LoVo (cell line): ENCODE results near the gene MTHFSD.
A peak's percentile ranks its signal among the peaks of the same experiment; 100 is the strongest.
"Not testable (repeated sequence)": the region's sequence is repeated elsewhere in the genome, so short reads cannot be mapped to it uniquely, and the experiment has no call there.

Experiments
- DNase-seq: peaks from one replicate; pipeline ENCODE4 v3.0.0-alpha.2; 2016; ENCODE audit warnings: low spot score

The MTHFSD gene, protein sequence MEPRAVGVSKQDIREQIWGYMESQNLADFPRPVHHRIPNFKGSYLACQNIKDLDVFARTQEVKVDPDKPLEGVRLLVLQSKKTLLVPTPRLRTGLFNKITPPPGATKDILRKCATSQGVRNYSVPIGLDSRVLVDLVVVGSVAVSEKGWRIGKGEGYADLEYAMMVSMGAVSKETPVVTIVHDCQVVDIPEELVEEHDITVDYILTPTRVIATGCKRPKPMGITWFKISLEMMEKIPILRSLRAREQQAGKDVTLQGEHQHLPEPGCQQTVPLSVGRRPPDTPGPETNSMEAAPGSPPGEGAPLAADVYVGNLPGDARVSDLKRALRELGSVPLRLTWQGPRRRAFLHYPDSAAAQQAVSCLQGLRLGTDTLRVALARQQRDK

DNA sequence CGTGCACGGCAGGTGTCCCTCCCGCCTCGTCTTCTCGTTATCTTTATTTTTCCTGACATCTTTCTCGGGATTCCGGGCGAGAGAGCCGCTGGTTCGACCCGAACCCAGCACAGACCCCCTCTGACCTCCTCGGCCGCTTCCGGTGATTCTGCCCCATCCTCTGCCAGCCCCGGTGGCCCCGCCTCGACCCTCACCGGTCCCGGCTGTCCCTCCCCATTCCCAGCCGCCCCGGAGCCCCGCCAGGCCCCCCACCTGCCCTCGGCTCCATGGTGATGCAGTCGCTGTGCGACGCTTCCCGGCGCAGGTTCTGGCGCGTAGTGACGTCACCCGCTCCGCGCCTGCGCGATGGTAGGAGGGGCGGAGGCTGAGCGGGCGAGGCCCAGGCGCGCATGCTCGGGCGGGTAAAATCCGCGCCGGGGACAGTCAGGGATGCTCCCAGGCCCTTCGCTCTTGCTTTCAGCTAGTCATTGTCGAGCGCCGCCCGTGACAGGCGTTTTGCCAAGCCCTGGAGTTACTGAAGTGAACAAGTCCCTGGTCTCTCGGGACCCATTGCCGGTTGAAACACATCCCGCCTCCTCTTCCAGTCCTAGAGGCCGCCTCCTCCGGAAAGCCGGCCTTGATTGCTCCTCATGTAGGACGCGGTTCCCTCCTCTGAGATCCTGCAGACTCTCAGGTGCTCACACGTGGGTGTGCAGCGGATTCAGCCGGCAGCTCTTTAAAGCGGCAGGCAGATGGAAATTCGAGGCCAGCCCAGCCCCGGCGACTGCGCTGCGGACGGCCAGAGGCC, at the start of gene MTHFSD:
Gene MTHFSD, minus strand, starts transcription at position 319 of the 787 bp plus-strand sequence. Its CDS starts 51 bp downstream, at position 268.
- DNase-seq = peak; percentile 91

DNA sequence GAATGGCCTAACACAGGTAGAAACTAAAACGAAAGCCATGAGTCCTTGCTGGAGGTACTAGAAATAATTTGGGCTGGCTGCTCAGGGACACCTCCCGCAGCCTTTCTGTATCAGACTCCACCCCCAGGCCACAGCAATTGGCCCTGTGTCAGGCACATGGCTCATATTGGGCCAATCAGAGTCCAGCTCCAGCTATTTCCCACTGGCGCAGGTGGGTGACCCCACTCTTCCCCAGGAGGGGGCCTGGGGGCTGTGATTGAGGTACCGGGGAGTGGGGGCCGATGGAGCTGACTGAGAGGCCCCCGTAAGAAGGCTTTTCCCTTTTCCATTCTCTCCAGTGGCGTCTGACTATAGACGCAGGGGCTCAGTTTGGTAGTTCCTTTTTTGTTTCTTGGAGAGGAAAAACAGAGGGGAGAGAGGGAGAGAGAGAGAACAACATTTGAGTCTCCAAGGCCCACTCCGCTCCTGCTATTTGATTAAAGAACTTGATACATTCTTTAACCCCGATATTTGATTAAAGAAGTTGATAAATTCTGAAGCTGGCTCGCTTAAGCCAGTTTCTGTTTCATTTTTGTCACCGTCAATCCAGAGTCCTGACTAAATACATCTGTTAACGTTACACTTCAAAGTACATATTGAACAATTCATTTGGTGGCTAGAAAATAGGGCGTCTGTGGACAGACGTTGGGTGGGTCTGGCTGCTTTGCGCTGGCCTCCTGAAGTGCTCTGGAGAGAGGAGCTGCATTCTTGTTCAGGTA, 49.6 kb upstream of the MTHFSD start:
- no peak for DNase-seq

DNA sequence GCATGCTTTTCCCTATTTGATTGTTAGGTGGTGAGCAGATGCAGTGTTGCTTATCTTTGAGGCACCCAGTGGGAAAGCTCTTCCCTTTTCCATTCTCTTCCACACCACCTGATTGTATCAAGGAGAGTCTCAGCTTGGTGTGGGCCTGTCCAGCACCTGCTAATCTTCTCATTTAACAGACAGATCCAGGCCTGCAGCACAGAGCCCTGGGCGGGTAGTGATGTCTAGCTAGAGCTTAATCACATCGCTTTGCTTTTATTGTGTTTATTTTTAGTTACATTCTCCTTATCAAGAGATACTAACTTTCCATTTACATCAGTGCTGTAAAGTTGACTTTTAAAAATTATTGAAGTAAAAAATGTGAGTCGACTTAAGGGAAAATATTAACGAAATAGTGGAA, 47.5 kb upstream of the MTHFSD start:
- DNase-seq = no peak

DNA sequence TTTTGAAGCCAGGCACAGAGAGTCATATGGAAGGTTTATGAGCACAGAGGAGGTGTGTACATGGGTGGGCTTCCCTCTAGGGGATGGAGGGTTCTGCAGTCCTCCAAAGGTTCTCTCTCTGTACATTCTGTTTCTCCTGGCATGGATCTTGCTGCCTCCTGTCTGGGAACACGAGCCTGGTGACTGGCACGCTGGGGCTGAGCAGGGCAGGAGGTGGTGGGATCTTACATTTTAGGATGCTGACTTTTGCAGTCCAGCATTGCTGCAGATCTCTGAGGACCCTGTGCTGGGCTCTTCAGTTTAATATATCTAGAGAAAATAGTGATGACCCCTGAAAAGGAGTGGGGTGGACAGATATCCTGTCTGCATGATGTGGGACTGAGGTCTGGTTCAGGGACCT, 46.3 kb upstream of the MTHFSD start:
- DNase-seq = no peak

DNA sequence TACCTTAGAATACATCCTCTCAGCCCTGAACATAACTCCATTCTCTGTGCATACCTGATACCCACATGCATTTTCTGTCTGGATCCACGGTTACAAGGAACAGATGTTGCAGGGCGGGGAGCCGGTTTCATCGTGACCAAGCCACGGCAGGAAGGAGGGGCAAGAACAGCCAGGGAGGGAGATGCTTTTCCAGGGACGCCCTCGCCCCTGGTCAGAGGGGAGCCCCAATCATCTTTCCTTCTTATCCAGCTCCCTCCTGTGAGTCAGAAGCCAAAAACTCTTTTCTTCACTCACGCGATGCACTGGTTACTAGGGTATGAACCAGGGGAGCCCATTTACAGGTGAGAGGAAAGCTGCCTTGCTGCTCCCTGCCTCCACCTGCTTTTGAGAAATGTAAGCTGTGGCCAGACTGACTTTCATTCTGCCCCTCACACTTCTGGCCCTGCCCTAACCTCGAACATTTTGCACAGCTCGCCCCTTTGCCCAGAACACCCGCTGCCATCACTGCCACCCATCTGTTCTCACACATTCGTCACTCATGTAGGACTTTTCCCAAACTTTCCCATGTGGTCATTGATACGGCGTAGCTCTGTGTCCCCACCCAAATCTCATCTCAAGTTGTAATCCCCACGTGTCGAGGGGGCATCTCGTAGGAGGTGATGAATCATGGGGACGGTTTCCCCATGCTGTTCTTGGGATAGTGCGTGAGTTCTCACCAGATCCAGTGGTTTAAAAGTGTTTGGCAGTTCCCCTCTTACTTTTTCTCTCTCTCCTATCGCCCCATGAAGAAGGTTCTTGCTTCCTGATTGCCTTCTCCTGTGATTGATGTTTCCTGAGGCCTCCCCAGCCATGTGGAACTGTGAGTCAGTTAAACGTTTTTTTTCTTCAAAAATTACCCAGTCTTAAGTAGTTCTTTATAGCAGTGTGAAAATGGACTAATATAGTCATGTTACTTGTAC, 43.9 kb upstream of the MTHFSD start:
- no peak for DNase-seq

DNA sequence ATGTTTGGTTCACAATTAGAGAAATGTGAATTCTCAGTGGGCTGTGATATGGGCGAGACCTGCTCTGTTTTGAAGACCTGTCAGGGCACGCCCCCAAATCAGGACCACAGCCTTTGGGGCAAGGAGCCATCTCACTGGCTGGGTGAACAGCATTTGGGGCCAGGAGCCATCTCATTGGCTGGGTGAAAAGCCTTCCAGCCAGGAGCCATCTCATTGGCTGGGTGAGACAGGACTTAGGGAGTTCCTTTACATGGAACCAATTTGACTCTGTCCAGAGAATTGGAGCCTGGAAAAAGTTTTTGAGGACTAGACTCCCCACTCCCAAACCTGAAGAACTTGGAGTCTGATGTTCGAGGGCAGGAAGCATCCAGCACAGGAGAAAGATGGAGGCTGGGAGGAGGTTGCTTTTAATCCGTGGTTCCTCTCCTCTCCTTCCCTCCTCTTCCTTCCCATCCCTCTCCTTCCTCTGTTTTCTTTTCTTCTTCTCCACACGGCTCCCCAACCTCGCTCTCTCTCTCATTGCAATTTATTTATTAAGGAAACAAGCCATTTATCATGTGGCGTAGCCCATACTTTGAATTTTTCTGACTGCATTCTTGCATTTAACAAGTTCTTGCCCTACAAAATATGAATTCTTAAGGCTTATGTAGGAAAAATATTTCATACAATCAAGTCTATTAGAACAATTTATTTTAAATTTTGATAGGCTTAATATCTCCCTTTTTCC, 43.0 kb upstream of the MTHFSD start:
- no peak for DNase-seq

DNA sequence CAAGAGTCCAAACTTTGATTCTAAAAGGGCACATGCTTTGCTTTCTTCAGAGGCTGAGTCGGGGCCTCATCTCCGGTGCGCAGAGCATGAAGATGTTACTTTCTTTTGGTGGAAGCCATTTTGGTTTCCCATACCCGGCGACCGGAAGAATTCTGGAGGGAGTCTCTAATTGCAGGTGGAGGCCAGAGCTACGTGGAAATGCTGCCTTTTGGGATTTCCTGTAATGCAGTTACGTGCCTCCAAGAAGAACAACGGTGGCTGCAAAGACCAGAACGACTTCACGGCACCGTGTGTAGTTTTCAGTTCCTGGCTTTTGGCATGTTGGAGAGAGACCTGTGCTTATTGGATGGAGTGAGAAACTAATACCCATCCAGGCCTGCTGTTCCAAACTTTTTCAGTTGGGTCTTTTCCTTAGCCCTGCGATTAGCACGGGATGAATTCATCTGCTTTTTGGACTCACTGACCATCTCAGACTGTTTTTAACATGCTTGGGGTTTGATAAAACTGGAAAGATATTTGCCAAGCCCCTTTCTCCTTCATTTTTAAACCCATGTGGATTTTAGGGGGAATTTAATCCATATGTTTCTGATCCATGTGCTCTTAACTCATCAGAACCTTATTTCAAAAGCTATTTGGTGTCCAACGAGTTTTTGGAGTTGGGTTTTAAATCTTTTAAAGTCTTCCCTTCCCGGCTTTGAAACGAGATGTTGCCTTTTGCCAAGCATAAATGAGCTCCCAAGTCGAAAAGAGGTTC, 42.3 kb upstream of the MTHFSD start:
- DNase-seq = no peak

DNA sequence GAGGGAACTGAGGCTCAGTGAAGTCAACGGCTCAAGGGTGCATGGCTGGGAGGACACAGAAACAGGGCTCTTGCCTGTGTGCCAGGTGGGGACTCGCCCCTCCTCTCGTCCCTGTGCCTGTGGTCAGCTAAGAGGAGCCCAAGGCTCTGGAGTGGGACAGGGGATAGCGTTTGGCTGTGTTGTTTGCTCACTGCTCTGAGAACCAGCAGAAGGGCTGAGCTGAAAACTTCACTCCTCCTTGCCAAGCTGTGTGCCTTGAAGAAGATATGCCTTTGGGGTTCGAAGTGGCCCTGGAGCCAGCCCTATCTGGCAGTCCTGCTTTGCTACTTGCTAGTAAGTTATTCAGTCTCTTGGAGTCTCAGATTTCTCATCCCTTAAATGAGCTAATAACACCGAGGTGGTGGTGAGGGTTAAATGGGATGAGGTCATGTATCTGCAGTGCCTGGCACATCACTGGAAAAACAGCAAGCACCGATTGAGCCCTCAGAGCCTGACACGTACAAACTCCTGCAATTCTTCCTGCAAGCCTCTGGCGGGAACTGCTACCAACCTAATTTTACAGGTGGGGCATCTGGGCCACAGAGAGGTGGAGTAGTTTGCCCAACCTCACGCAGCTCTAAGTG, 41.1 kb upstream of the MTHFSD start:
- no peak for DNase-seq

DNA sequence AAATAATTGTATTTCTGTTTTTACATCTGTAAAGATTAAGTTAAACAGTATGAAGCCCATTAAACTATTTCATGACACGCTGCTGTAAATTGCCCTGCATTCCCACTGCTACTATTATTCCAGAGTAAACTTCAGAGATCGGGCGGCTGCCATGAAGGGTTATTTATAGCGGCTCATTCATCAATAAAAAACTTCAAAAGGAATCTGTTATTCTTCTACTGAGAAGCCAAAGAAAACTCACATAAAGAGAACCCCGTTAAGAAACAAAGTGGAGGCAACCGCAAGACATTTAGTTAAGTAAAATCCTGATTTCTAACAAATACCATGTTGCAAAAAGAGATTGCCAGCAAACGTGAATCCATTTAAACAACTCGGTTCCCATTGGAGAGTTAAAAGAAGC, 39.7 kb upstream of the MTHFSD start:
- no peak for DNase-seq

DNA sequence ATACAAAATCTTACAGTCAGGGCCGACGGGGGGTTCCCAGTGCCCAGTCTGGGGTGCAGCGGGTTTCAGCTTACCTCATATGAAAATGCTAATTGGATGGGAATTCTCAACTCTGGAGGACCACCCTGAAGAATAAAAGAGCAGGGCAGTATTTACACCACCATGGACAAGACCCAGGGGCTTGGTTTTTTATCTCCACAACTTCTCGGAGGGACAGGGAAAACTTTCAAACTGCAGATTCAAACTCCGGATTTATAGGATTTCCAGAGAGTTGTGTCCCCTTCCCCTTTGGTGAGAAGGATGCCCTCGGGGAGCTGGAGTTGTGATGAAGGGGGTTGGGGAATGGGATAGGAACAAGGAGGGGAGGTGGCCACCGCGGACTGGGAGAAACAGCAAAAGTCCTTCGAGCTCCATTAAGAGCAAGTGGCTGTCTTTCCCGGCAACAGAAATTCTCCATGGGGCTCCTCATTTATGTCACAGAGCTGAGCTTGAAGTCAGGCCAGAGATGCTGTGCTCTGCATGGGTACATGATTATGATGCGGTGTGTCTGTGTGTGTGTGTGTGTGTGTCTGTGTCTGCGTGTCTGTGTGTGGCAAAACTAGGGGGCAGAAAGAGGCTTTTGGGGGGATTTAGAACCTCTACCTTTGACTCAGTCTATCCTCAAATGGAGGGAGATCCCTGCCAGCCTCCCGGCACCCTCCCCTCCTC, 39.0 kb upstream of the MTHFSD start:
- no peak for DNase-seq

DNA sequence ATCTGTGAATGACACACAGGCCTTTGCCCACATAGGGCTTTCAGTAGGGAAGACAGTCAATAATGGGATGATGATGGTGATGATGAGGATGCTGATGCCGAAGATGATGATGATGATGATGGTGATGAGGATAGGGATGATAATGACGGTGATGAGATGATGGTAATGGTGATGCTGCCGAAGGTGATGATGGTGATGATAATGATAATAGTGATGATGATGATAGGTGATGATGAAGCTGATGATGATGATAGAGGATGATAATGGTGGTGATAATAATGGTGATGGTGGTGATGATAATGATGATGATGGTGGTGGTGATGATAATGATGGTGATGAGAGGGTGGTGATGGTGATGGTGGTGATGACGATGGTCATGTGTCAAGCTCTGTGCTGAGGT, 36.2 kb upstream of the MTHFSD start:
- no peak for DNase-seq

DNA sequence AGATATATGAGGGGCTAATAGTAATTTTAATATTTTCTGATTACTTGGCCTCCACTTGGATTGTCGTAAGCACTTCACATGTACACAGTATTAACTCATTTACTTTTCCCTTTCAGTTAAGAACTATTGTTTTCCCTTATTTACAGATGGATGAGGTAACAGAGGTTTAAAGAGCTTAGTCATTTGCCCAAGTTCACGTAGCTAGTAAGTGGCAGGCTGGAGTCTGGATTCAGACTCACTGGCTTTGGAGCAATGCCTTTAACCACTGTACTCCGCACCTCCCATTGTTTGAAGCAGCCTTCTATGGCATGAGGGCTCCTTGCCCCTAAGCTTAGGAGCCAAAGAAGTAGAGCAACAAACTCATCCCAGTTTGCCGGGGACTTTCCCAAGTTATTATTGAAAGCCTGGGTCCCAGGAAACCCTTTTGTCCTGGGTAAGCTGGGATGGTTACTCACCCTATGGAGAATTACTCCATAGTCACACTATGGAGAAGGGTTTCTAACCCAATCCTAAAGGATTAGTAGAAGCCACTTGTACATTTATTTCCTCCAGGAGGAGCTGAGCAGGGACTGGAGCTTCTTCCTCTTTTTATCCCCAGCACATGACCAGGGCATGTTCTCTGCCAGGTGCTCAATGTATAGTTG, 35.6 kb upstream of the MTHFSD start:
- no peak for DNase-seq

DNA sequence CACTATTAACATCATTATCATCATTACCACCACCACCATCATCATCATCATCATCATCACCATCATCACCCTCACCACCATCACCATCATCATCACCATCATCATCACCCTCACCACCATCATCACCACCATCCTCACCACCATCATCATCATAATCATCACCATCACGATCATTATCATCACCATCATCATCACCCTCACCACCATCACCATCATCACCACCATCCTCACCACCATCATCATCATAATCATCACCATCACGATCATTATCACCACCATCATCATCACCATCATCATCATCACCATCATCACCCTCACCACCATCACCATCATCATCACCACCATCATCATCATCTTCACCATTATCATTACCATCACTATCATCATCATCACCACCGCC, 32.9 kb upstream of the MTHFSD start:
- DNase-seq = not testable (repeated sequence)

DNA sequence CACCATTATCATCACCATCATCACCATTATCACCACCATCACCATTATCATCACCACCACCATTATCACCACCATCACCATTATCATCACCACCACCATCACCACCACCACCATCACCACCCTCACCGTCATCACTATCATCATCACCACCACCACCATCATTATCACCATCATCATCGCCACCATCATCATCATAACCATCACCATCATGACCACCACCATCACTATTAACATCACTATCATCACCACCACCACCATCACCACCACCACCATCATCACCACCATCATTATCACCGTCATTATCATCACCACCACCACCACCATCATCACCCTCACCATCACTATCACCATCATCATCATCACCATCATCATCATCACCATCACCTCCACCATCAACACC, 32.5 kb upstream of the MTHFSD start:
- no peak for DNase-seq

DNA sequence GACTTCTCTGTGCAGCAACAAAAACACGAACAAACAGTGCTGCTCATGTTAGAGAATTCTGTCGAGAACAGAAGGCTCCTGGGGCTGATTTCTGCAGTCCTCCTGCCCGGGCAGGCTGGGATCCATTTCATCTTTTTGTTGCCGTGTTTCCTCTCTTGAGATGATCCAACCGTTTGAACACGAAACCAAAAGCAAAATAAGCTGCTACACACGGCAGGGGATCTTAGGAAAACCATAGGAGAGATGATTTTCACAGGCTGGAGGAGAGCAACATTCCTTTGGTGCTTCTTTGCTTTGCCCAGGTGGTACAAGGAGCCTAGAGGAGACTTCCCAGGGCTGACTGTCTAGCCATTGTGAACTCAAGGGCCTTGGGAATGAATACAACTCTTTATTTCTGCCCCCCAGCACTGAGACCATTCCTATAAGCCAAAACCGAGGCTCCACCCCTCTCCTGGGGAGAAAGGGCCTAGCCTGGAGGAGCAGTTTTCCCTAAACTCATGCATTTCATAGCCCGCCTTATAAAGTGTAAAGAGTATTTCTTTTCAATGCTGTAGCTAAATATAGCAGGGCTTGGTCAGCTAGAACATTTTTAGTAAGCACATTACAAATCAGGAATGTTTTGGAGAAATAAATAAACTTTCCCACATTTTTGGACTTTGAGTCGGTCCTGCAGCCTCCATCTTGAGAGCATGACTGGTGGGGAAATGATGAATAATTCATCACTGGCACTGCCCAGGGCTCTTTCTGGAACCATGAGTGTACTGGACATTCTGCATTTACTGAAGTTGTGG, 31.0 kb upstream of the MTHFSD start:
- DNase-seq = no peak

DNA sequence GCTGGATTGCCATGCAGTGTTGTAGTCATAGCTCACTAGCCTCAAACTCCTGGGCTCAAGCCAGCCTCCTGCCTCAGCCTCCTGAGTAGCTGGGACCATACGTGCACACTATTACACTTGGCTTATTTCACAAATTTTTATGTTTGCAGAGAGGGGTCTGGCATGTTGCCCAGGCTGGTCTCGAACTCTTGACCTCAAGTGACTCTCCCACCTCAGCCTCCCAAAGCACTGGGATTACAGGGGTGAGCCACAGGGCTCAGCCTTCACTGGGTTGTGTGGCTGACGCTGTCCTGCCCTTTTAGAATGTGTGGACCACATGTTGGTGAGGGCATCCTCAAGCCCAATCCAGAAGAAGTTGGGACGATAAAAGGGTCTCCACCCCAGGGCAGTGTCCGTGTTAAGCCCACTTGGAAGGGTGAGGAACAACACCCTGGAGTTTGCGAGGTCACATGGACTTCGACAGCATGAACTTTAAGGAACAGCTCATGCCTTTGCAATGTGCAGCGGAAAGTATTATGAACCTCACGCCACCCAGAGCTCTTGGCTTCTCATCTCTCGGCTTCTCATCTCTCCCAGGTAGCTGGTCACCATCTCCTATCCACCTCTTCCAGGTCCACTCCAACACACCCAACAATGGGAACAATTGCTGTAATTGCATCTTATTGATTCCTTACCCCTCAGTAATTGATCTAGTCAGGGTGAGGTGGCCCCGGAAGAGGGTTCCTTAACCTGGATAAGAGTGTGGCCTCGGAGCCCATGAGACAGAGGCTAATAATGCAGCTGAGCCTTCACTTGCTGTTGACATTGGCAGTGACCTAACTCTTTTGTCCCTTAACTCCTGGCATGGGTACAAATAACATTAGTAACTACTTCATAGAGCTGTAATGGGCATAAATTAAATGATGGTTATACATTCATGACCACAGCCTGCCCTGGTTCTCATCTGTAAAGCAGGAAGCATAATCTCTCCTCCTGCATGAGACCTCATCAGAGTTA, 30.0 kb upstream of the MTHFSD start:
- peak; percentile 43 for DNase-seq
